Activated CD4-positive, alpha-beta T cell treated with anti-CD3 and anti-CD28 coated beads, Interleukin-2, Interleukin-4, amounts not matched to agents 100 ng/mL and 50 ng/mL, durations not matched to agents 16 hours and 8 hours (primary cell): ENCODE data around the gene HNRNPUL2.
"Not testable (repeated sequence)": the region's sequence is repeated elsewhere in the genome, so short reads cannot be mapped to it uniquely, and the experiment has no call there.

Experiments used
- DNase-seq: peaks from one replicate; pipeline ENCODE4 v3.0.0-alpha.2; 2020; ENCODE audit warnings: low spot score

Gene HNRNPUL2

DNA sequence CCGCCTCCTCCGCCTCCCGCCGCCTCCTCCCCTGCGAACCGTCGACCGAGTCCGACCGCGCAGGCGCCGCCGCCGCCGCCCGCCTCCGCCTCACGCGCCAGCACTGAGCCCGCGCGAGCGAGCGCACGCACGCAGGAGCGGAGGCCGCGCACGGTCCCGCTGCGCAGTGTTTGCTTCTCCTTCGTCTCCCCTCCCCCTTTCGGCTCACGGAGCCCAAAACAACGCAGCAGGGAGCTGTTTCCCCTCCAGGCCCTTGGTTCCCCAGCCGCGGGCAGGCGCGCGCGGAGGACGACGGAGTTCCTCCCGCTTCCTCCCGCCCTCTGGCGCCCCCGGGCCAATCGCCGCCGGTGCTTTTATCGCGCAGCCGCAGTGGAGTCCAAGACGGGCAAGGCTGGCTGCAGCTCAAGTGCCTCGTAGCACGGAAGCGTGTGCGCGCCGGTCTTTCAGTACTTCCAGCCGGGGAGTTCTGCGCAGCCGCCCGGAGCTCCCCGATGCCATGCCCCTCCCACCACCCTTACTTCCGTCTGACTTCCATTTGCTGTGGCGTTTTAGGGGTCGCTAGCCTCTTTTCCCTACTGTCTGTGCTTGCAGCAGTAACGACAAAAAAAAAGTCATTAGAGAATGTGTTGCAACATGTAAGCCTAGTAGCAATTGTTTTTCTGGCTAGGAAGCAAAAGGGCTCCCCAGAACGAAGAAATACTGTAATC is at the start of gene HNRNPUL2:
Gene HNRNPUL2 (minus strand): TSS at position 293 of the 707 bp plus-strand sequence. CDS start 301 bp downstream, outside the sequence.
- DNase-seq, result peak; percentile 99

DNA sequence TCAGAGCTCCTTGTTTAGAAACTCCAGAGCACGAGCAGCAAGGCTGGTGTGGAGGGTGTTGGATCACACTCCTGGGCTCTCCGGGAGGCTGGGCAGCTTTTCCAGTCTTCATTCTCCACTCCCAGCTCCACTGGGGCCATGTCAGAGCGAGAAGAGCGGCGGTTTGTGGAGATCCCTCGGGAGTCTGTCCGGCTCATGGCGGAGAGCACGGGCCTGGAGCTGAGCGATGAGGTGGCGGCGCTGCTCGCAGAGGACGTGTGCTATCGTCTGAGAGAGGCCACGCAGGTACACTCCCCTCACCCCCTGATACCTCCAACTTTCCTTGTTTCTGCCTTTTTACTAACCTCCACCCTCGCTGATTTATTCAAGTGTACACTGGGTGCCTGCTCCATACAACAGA is 48.4 kb upstream of the HNRNPUL2 start:
- DNase-seq, result no peak

DNA sequence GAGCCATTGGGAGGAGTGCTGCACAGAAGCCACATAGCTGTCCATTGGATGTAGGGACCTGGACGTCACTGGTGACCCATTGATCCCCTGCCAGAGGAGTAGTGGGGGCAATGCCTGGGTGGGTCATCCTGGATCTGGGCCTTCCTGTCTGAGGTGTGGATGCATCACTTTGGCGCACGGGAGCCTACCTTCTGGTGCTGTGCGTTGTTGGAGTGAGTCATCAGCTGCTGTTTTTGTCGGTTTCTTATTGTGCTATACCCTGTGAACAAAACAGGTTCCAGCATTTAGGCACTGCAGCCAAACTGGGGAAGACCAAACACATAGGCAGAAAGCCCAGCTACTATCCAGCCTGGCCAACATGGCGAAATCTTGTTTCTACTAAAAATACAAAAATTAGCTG is 47.1 kb upstream of the HNRNPUL2 start:
- no peak for DNase-seq

DNA sequence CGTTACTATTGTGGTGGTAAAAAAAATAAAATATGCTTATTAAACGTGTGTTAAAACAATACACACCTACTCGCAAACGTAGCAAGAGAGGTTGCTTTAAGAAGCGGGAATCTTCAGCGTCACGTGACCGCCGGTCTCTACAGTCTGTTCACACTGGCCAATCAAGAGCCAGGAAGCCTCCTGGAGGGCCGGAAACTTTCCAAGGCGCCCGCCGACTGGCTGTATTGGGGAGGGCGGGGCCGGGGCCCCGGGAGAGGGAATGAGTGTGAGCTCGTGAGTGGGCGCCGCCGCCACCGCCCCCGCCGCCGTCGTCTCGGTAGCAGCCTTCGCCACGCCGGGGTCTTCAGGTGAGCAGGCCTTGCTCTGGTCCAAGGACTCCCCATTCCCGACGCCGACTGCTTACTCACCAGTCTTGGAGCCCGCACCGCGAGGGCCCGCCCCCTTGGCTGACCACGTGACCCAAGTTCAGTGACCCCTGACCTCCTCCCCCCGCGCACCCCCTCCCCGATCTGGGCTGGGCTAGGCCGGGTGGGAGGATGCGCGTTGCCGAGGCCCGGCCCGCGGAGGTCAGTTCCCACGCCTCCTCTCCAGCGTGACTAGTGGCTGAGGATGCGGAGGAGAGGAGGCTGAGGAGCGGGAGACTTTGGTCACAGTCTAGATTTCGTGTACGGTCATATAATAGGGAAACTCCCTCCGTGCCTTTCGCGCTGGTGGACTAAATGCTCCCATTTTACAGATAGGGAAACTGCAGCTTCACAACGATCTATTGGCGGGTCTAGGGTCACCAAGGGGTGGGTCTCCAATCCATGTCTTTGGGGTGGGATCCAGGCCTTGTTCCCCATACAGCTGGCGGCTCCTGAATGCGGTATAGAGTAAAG is 44.1 kb upstream of the HNRNPUL2 start, which contains the start of gene TAF6L:
Gene TAF6L (plus strand): TSS at position 253 of the 878 bp plus-strand sequence. CDS start 4,388 bp downstream, outside the sequence.
- DNase-seq, result peak; percentile 96

GRCh38 chr11:62770778-62771143 is 43.5 kb upstream of the HNRNPUL2 start:
- DNase-seq, result peak; percentile 21

DNA sequence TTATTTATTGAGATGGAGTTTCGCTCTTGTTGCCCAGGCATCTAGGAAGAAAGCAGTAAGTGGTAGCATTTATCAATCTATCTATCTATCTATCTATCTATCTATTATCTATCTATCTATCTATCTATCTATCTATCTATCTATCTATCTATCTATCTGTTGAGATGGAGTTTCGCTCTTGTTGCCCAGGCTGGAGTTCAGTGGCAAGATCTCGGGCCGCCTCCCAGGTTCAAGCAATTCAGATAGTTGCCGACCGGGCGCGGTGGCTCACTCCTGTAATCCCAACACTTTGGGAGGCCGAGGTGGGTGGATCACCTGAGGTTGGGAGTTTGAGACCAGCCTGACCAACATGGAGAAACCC is 33.6 kb upstream of the HNRNPUL2 start:
- DNase-seq, result peak; percentile 4

DNA sequence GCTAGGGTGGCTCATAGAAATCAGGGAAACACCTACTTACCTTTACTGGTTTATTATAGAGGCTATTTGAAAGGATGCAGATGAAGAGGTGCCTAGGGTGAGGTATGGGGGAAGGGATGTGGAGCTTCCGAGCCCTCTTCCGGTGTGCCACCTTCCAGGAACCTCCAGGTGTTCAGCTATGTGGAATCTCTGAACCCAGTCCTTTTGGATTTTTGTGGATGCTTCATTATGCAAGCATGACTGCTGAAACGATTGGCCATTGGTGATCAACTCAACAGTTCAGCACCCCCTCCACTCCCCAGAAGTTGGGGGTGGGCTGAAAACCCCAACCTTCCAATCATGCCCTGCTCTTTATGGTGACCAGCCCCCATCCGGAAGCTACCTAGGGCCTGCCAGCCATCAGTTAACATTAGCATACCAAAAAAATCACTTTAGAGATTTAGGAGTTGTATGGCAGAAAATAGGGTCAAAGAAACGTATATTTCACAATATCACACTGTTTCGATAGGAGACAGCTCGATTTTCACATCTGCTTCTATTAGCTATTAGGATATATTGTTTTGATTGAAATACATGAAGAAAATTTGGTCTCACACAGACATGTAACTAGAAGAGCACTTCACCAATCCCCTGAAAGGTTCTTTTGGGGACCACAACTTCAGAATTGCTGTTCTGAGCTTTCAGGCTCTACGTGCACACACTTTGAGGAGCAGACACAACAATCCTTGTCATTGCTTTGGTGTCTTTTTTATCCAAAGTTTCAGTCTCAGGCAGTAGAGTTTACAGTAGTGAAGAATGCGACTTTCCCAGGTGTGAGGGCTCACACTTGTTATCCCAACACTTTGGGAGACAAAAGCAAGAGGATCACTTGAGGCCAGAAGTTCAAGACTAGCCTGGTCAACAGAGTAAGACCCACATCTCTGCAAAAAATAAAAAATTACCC is 30.9 kb upstream of the HNRNPUL2 start:
- DNase-seq, result no peak

GRCh38 chr11:62755086-62755615 is 27.9 kb upstream of the HNRNPUL2 start:
- DNase-seq, result no peak

DNA sequence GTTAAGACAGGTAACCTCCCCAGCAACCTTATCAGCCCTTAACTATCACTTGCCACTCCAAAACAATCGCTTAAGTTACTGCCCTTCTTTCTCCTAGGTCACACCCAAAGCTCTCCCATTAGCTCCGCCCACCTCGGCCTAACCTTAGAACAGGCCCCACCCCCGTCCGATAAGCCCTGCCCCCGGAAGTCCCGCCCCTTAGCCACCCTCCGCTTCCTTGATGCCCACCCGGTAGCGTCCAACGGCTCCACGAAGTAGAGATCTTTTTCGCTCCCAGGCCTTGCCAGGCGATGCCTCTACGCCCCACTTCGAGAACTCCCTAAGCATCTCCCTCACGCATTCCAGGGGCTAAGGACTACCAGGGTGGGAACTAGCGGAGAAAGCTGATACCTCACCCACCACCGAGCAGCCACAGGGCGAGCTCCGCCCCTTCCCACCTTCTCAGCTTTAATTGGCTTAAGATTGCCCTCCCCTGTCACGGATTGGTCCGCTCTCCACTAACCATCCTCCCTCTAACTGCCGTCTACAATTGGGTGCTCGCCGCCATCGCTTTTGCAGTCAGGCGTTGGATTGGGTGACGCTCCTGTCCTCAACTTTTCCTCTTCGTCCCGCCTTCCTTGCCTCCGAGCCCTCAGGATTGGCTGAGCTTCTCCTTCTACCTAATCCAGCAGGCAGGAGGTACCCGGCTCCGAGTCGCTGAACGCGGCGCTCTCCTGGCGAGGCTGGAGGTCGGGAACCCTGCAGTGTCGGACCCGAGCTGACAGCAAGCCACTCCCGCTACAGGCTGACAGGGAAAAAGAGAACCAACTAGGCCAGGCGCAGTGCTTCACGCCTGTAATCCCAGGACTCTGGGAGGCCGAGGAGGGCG is 26.7 kb upstream of the HNRNPUL2 start, which contains the start of gene ZBTB3:
Gene ZBTB3 (minus strand): TSS at position 425 of the 868 bp plus-strand sequence. CDS start 496 bp downstream, outside the sequence.
- peak; percentile 99 for DNase-seq

- DNase-seq, result no peak
These were observed 25.9 kb upstream of the HNRNPUL2 start for GRCh38 chr11:62752994-62753735.

- no peak for DNase-seq
These were observed 25.0 kb upstream of the HNRNPUL2 start for GRCh38 chr11:62752177-62752785.

GRCh38 chr11:62749931-62750330 is 22.7 kb upstream of the HNRNPUL2 start:
- not testable (repeated sequence) for DNase-seq

- no peak for DNase-seq
These were observed 20.4 kb upstream of the HNRNPUL2 start for GRCh38 chr11:62747475-62748160.

DNA sequence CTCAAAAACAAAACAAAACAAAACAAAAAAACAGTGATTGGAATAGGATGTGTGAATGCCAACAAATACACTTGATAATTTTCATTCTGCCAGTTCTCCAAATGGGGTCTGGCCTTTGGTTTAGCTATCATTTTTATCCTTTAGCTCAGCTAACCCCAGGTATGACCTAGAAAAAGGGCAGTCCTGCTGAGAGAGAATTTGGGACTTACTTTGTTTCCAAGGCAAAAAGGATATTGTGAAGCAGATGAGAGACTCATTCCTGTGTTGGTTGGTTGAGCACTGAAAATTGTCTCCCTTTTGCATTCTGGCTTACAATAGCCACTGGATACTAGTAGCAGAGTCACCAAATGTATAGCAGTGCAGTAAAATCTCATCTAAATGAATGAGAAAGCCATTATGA is 9.9 kb upstream of the HNRNPUL2 start:
- no peak for DNase-seq

DNA sequence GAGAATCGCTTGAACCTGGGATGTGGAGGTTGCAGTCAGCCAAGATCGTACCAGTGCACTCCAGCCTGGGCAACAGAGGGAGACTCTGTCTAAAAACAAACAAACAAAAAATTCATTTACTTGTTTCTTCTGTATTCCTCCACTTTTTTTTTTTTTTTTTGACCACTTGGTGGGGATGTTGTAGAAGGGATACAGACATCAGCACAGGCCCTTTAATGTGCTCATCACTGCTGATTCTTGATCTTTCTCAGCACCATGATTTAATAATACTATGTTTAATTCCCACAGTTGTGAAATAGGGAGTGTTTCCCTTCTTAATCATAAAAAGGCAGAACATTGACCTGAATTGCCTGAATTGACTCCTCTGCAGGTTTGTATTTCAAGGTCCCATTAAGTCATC is 5.6 kb upstream of the HNRNPUL2 start:
- no peak for DNase-seq

DNA sequence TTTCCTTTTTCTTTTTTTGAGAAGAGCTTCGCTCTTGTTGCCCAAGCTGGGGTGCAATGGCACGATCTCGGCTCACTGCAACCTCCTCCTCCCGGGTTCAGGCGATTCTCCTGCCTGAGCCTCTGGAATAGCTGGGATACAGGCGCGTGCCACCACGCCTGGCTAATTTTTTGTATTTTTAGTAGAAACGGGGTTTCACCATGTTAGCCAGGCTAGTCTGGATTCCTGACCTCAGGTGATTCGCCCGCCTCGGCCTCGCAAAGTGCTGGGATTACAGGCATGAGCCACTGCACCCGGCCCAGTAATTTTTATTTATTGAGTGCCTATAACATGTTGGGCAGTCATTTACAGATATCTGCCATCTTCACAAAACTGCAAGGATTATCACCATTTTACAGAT is 2.8 kb upstream of the HNRNPUL2 start:
- DNase-seq, result not testable (repeated sequence)

DNA sequence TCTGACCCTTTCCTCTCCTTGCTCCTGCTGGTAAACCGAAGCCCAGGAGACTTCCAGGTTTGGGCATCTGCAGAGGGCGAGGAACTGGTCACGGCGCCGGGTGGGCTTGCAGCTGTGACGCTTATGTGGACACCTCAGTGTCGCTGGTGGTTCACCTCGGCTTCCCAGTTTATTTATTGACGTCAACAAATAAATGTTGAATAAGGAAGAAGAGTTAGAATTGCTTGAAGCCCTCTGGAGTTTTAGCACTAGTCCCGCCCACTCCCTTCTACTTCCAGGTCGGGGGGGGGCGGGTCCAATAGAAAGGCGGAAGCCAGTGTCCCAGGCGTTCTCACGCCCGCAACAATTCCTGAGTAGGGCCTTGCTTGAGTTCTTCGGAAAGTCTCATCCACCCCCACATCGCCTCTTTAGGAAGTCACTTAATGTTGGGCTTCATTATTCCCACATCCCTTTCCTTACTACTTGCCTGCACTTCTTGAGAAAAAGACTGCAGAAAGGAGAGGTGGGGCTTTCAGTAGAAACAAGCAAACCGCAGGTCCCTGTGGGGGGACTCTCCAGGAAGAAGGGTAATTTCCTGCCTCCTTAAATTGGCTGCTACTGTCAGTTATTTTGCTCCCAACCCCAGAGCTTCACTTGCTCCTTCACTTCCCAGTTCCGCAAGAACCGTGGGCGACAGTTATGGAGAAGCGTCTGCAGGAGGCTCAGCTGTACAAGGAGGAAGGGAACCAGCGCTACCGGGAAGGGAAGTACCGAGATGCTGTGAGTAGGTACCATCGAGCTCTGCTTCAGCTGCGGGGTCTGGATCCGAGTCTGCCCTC is 1.1 kb upstream of the HNRNPUL2 start, which contains the start of gene TTC9C:
Gene TTC9C (plus strand): TSS at position 316 of the 818 bp plus-strand sequence. CDS start 363 bp downstream, at position 679.
- peak; percentile 82 for DNase-seq

- DNase-seq, result peak; percentile 96
These were observed 564 bp upstream of the HNRNPUL2 start for GRCh38 chr11:62727872-62728170.
